ENCODE data around the gene SMARCD2. TPM values are rescaled to one million over a fixed set of nuclear protein-coding genes. Genes with fewer than 3 reads are reported as not detected.

SMARCD2 gene
- total and polyA plus RNA-seq, 2 of the 13 experiments (the other 11 are each of a cell fraction or from before 2014, with no cell fraction given): 122 to 150 TPM

GRCh38 chr17:63842540-63843386 lies at the start of gene SMARCD2 (continued):
- TF ChIP-seq TRIM22 (IDR thresholded peaks at IDR 0.05): no peak
- TF ChIP-seq ZNF740 (CRISPR knock-in tag; IDR thresholded peaks at IDR 0.05): peak; percentile 72; the same call in 1 of the 2 replicates
- peak; percentile 100 for TF ChIP-seq ZBTB25 (CRISPR knock-in tag; IDR thresholded peaks at IDR 0.05)
- TF ChIP-seq RERE (CRISPR knock-in tag; IDR thresholded peaks at IDR 0.05; ENCODE audit: low read depth): peak; percentile 76; the same call in 1 of the 2 replicates
- TF ChIP-seq MIER3 (CRISPR knock-in tag; IDR thresholded peaks at IDR 0.05; ENCODE audit: borderline replicate concordance): peak; percentile 86; the same call in 1 of the 2 replicates
- TF ChIP-seq TEF (CRISPR knock-in tag; IDR thresholded peaks at IDR 0.05): peak; percentile 67
- TF ChIP-seq STAT5B (CRISPR knock-in tag; IDR thresholded peaks at IDR 0.05): peak; percentile 67; the same call in 1 of the 2 replicates
- TF ChIP-seq RFX3 (CRISPR knock-in tag; IDR thresholded peaks at IDR 0.05): 0 out of 2 replicates have a peak, but pooled peaks have one; percentile 12
- peak; percentile 96 for TF ChIP-seq ZNF350 (CRISPR knock-in tag; IDR thresholded peaks at IDR 0.05; ENCODE audit: borderline replicate concordance, low read depth)
- peak; percentile 69; the same call in 1 of the 2 replicates for TF ChIP-seq ZSCAN29 (CRISPR knock-in tag; conservative IDR thresholded peaks at IDR 0.05)
- peak; percentile 84 for TF ChIP-seq ZFX (CRISPR knock-in tag; IDR thresholded peaks at IDR 0.05; ENCODE audit: low read depth)
- peak; percentile 88 for TF ChIP-seq TRAFD1 (CRISPR knock-in tag; IDR thresholded peaks at IDR 0.05; ENCODE audit: borderline replicate concordance)
- TF ChIP-seq ZKSCAN1 (IDR thresholded peaks at IDR 0.05; ENCODE audit: low read length): peak; percentile 73
- peak; percentile 41; the same call in 1 of the 2 replicates for TF ChIP-seq SMAD1 (CRISPR knock-in tag; IDR thresholded peaks at IDR 0.05; ENCODE audit: borderline replicate concordance, low read depth)
- no peak for TF ChIP-seq FOXA1 (IDR thresholded peaks at IDR 0.05)
- peak; percentile 65 for TF ChIP-seq FOXA1 (CRISPR knock-in tag; IDR thresholded peaks at IDR 0.05)
- TF ChIP-seq NFE2L1 (CRISPR knock-in tag; IDR thresholded peaks at IDR 0.05; ENCODE audit: borderline replicate concordance): no peak
